GM18502 (cell line): Measurements from ENCODE around the gene PTPRK.

Source experiments
- ATAC-seq: cut with Tn5 transposase; IDR thresholded peaks from one replicate; pipeline ENCODE4 v1.9.1; 2021; ENCODE audit warnings: mild to moderate bottlenecking; ENCODE audit not compliant: unreplicated experiment, poor library complexity

Gene PTPRK

GRCh38 chr6:128168244-128168643, 352.2 kb downstream of the PTPRK start:
- ATAC-seq: no peak

GRCh38 chr6:128167552-128167951, 352.8 kb downstream of the PTPRK start:
- ATAC-seq: no peak

- ATAC-seq: no peak
Observed at GRCh38 chr6:128164254-128164653, 356.1 kb downstream of the PTPRK start.

- ATAC-seq: no peak
Observed at GRCh38 chr6:128162423-128162822, 358.0 kb downstream of the PTPRK start.

GRCh38 chr6:128161839-128162238, 358.6 kb downstream of the PTPRK start:
- no peak for ATAC-seq

- ATAC-seq: no peak
Observed at GRCh38 chr6:128161263-128161662, 359.1 kb downstream of the PTPRK start.

- no peak for ATAC-seq
Observed at GRCh38 chr6:128158496-128158895, 361.9 kb downstream of the PTPRK start.

- ATAC-seq: no peak
Observed at GRCh38 chr6:128156321-128157111, 363.9 kb downstream of the PTPRK start.

GRCh38 chr6:128155826-128156225, 364.6 kb downstream of the PTPRK start:
- no peak for ATAC-seq

GRCh38 chr6:128152551-128152950, 367.8 kb downstream of the PTPRK start:
- no peak for ATAC-seq

GRCh38 chr6:128150376-128150775, 370.0 kb downstream of the PTPRK start:
- ATAC-seq: no peak

- no peak for ATAC-seq
Observed at GRCh38 chr6:128149796-128150195, 370.6 kb downstream of the PTPRK start.

- no peak for ATAC-seq
Observed at GRCh38 chr6:128144320-128144719, 376.1 kb downstream of the PTPRK start.

- ATAC-seq: no peak
Observed at GRCh38 chr6:128141932-128142331, 378.5 kb downstream of the PTPRK start.

- no peak for ATAC-seq
Observed at GRCh38 chr6:128139519-128139918, 380.9 kb downstream of the PTPRK start.

GRCh38 chr6:128138694-128139093, 381.7 kb downstream of the PTPRK start:
- no peak for ATAC-seq

- ATAC-seq: peak; percentile 68
Observed at GRCh38 chr6:128135325-128135724, 385.1 kb downstream of the PTPRK start.

- no peak for ATAC-seq
Observed at GRCh38 chr6:128131566-128131965, 388.8 kb downstream of the PTPRK start.

GRCh38 chr6:128131036-128131435, 389.4 kb downstream of the PTPRK start:
- no peak for ATAC-seq

- ATAC-seq: no peak
Observed at GRCh38 chr6:128129679-128130078, 390.7 kb downstream of the PTPRK start.

GRCh38 chr6:128127650-128128049, 392.7 kb downstream of the PTPRK start:
- no peak for ATAC-seq

GRCh38 chr6:128124713-128125112, 395.7 kb downstream of the PTPRK start:
- ATAC-seq: no peak
